Measurements from ENCODE around the gene KCNA10.

Gene KCNA10

DNA sequence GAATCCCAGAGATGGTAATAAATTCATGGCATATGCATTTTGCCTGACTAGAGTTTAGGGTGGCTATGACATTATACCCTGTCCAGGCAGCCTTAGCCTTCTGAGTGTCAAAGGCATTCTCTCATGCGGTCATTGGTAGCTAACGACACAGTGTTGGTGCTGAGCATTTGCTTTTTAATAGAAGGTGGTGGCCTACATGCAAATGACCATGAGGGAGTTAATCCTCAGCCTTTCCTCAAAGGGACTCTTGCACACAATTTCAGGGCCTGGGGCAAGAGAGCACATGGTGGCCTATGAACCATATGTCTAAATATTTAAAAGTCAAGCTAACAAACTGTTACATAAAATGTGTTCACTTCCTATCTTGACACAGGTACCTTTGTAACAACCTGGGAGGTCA is 30.9 kb upstream of the KCNA10 start:
- no peak overlapping the region for H3K4me3 ChIP-seq (ENCODE audit: low read depth in 1 of 2, low read length in 2 of 2)
- no peak overlapping the region for H3K9ac ChIP-seq (ENCODE audit: low read length)
- no peak overlapping the region for H3K27ac ChIP-seq (ENCODE audit: low read depth, low read length)
- no peaks in the 10 kb centered on the region for H3K4me1 ChIP-seq (ENCODE audit: insufficient read depth, low read length)
- peaks cover 0 to 19% of the 10 kb centered on the region in 2 donors for H3K27me3 ChIP-seq (ENCODE audit: control insufficient read depth in 1 of 2, insufficient read depth in 2 of 2, low read length in 2 of 2)
- H3K9me3 ChIP-seq (ENCODE audit: low read length): no peaks in the 10 kb centered on the region
- no peaks in the 10 kb centered on the region for H3K36me3 ChIP-seq (ENCODE audit: insufficient read depth, low read length)

GRCh38 chr1:110548381-110548780 is 29.4 kb upstream of the KCNA10 start:
- Histone ChIP-seq H3K4me1 (ENCODE audit: insufficient read depth, low read length) (no peaks in the 10 kb centered on the region), H3K9ac (ENCODE audit: low read length) (no peak overlapping the region), H3K4me3 (ENCODE audit: low read depth in 1 of 2, low read length in 2 of 2) (no peak overlapping the region), H3K27me3 (ENCODE audit: control insufficient read depth in 1 of 2, insufficient read depth in 2 of 2, low read length in 2 of 2) (peaks cover 0 to 19% of the 10 kb centered on the region in 2 donors), H3K36me3 (ENCODE audit: insufficient read depth, low read length) (no peaks in the 10 kb centered on the region), H3K27ac (ENCODE audit: low read depth, low read length) (no peak overlapping the region), H3K9me3 (ENCODE audit: low read length) (no peaks in the 10 kb centered on the region)

GRCh38 chr1:110547017-110547416 is 28.0 kb upstream of the KCNA10 start:
- H3K4me3 ChIP-seq (ENCODE audit: low read depth in 1 of 2, low read length in 2 of 2): no peak overlapping the region
- peaks cover 0 to 17% of the 10 kb centered on the region in 2 donors for H3K27me3 ChIP-seq (ENCODE audit: control insufficient read depth in 1 of 2, insufficient read depth in 2 of 2, low read length in 2 of 2)
- H3K4me1 ChIP-seq (ENCODE audit: insufficient read depth, low read length): no peaks in the 10 kb centered on the region

DNA sequence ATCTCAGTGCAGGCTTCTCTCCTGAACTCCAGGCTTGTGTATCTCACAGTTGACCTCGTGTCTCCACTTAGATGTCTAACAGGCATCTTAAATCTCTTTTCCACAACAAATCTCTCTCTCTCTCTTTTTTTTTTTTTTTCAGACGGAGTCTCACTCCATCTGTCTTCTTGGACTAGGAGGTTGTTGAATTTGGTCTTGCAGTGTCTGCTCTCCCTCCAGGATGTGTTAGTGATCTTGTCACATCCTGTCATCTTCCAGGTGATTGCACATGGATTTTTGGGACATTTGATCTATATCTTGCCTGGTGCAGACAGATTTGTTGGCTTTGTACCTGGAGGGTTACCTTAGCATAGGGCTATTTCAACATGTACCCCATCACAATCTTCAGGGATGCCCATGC is 26.5 kb upstream of the KCNA10 start:
- H3K27me3 ChIP-seq (ENCODE audit: control insufficient read depth in 1 of 2, insufficient read depth in 2 of 2, low read length in 2 of 2): peaks cover 0 to 2% of the 10 kb centered on the region in 2 donors
- no peaks in the 10 kb centered on the region for H3K4me1 ChIP-seq (ENCODE audit: insufficient read depth, low read length)
- no peak overlapping the region for H3K9ac ChIP-seq (ENCODE audit: low read length)
- no peak overlapping the region for H3K27ac ChIP-seq (ENCODE audit: low read depth, low read length)
- no peaks in the 10 kb centered on the region for H3K36me3 ChIP-seq (ENCODE audit: insufficient read depth, low read length)
- H3K4me3 ChIP-seq (ENCODE audit: low read depth in 1 of 2, low read length in 2 of 2): no peak overlapping the region
- no peaks in the 10 kb centered on the region for H3K9me3 ChIP-seq (ENCODE audit: low read length)

More at GRCh38 chr1:110547017-110547416, 28.0 kb upstream of the KCNA10 start:
- H3K9ac ChIP-seq (ENCODE audit: low read length): no peak overlapping the region
- H3K9me3 ChIP-seq (ENCODE audit: low read length): no peaks in the 10 kb centered on the region
- H3K36me3 ChIP-seq (ENCODE audit: insufficient read depth, low read length): no peaks in the 10 kb centered on the region
- no peak overlapping the region for H3K27ac ChIP-seq (ENCODE audit: low read depth, low read length)

- Histone ChIP-seq H3K27me3 (ENCODE audit: control insufficient read depth in 1 of 2, insufficient read depth in 2 of 2, low read length in 2 of 2) (no peaks in the 10 kb centered on the region), H3K36me3 (ENCODE audit: insufficient read depth, low read length) (no peaks in the 10 kb centered on the region), H3K4me3 (ENCODE audit: low read depth in 1 of 2, low read length in 2 of 2) (no peak overlapping the region), H3K27ac (ENCODE audit: low read depth, low read length) (no peak overlapping the region), H3K9ac (ENCODE audit: low read length) (no peak overlapping the region), H3K4me1 (ENCODE audit: insufficient read depth, low read length) (no peaks in the 10 kb centered on the region), H3K9me3 (ENCODE audit: low read length) (no peaks in the 10 kb centered on the region)
These were observed 25.8 kb upstream of the KCNA10 start for GRCh38 chr1:110544753-110545152.

DNA sequence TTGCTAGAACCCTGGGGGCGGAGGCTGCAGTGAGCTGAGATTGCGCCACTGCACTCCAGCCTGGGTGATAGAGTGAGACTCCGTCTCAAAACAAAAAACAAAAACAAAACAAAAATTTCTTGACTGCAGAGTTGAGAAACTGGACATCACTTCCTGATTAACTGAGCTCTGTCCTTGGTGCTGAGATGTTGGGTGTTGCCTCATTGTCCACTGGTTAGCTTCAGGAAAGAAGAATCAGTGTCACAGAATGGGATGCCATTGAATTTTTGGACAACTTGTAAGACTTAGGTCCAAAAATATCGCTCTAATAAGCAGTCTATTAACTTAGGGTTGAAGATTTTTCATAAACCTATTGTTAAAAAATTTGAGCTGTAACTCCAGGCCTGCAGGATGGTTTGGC is 23.8 kb upstream of the KCNA10 start:
- Histone ChIP-seq H3K4me1 (ENCODE audit: insufficient read depth, low read length) (no peaks in the 10 kb centered on the region), H3K4me3 (ENCODE audit: low read depth in 1 of 2, low read length in 2 of 2) (no peak overlapping the region), H3K27me3 (ENCODE audit: control insufficient read depth in 1 of 2, insufficient read depth in 2 of 2, low read length in 2 of 2) (no peaks in the 10 kb centered on the region), H3K36me3 (ENCODE audit: insufficient read depth, low read length) (no peaks in the 10 kb centered on the region), H3K9ac (ENCODE audit: low read length) (no peak overlapping the region), H3K27ac (ENCODE audit: low read depth, low read length) (no peak overlapping the region), H3K9me3 (ENCODE audit: low read length) (no peaks in the 10 kb centered on the region)

GRCh38 chr1:110541906-110542395 is 23.0 kb upstream of the KCNA10 start:
- H3K4me1 ChIP-seq (ENCODE audit: insufficient read depth, low read length): no peaks in the 10 kb centered on the region
- H3K27ac ChIP-seq (ENCODE audit: low read depth, low read length): no peak overlapping the region
- no peaks in the 10 kb centered on the region for H3K36me3 ChIP-seq (ENCODE audit: insufficient read depth, low read length)
- no peaks in the 10 kb centered on the region for H3K9me3 ChIP-seq (ENCODE audit: low read length)
- no peaks in the 10 kb centered on the region for H3K27me3 ChIP-seq (ENCODE audit: control insufficient read depth in 1 of 2, insufficient read depth in 2 of 2, low read length in 2 of 2)
- H3K4me3 ChIP-seq (ENCODE audit: low read depth in 1 of 2, low read length in 2 of 2): no peak overlapping the region
- no peak overlapping the region for H3K9ac ChIP-seq (ENCODE audit: low read length)

DNA sequence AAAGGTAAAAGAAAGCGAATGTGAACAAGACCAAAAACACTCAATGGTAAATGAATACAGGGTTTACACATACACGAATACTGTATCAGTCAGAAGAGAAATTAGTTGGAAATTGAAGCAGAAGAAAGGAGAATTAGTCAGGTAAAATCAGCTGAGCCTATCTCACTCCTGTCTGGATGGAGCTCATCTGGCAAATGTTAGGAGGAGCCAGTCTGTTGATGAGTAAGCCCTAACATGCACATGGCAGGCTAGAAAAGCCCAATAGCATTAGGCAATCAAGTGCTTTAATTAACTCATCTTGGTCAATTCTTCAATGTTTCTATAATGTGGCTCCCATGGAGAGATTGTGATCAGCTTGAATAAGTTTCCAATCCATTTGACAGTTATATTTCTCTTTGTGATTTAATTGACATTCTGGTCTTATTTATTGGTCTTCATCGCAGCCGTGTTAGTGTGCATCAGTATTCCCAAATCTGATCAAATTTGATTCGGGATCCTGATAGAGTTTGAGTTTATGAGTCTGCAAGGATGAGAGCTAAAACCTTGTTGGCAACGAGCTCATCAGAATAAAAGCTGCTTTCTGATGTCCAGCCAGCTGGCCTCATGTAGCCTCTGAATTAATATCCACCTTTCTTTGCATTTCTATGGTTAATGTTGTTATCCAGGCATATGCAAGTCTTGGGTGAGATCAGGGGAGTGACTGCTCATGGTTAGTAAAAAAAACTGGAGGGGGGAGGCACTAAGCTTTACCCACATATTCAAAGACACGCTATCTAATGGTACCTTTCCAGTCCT is 22.1 kb upstream of the KCNA10 start:
- Histone ChIP-seq H3K9ac (ENCODE audit: low read length) (no peak overlapping the region), H3K4me3 (ENCODE audit: low read depth in 1 of 2, low read length in 2 of 2) (no peak overlapping the region), H3K4me1 (ENCODE audit: insufficient read depth, low read length) (no peaks in the 10 kb centered on the region), H3K27ac (ENCODE audit: low read depth, low read length) (no peak overlapping the region), H3K27me3 (ENCODE audit: control insufficient read depth in 1 of 2, insufficient read depth in 2 of 2, low read length in 2 of 2) (no peaks in the 10 kb centered on the region), H3K36me3 (ENCODE audit: insufficient read depth, low read length) (no peaks in the 10 kb centered on the region), H3K9me3 (ENCODE audit: low read length) (no peaks in the 10 kb centered on the region)

- H3K4me3 ChIP-seq (ENCODE audit: low read depth in 1 of 2, low read length in 2 of 2): no peak overlapping the region
- H3K4me1 ChIP-seq (ENCODE audit: insufficient read depth, low read length): no peaks in the 10 kb centered on the region
- H3K9me3 ChIP-seq (ENCODE audit: low read length): no peaks in the 10 kb centered on the region
- no peak overlapping the region for H3K27ac ChIP-seq (ENCODE audit: low read depth, low read length)
- no peaks in the 10 kb centered on the region for H3K27me3 ChIP-seq (ENCODE audit: control insufficient read depth in 1 of 2, insufficient read depth in 2 of 2, low read length in 2 of 2)
- H3K36me3 ChIP-seq (ENCODE audit: insufficient read depth, low read length): no peaks in the 10 kb centered on the region
- H3K9ac ChIP-seq (ENCODE audit: low read length): no peak overlapping the region
These were observed 19.9 kb upstream of the KCNA10 start for GRCh38 chr1:110538921-110539320.

DNA sequence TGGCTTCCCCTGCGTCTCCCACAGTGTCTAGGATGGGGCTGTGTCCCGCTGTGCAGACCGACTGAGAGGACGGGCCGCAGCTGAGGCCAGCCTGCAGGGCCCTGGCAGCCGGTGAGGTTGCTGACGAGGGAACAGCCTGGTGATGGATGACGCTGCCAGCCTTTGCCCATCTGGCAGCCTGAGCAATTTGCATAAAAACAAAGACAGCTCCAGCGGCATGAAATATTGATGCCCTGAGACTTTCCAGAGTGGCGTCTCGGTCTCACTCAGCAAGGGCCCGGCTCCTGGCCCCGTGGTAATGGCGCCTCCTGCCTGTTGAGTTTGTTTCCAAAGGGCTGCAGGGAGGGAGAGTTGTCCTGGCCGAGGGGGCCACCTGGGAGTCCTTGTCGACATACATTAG is 19.1 kb upstream of the KCNA10 start:
- Histone ChIP-seq H3K9ac (ENCODE audit: low read length) (no peak overlapping the region), H3K27ac (ENCODE audit: low read depth, low read length) (no peak overlapping the region)

GRCh38 chr1:110535985-110536384 is 17.0 kb upstream of the KCNA10 start:
- Histone ChIP-seq H3K9ac (ENCODE audit: low read length) (no peak overlapping the region), H3K4me3 (ENCODE audit: low read depth in 1 of 2, low read length in 2 of 2) (no peak overlapping the region), H3K9me3 (ENCODE audit: low read length) (no peaks in the 10 kb centered on the region), H3K27ac (ENCODE audit: low read depth, low read length) (no peak overlapping the region), H3K27me3 (ENCODE audit: control insufficient read depth in 1 of 2, insufficient read depth in 2 of 2, low read length in 2 of 2) (no peaks in the 10 kb centered on the region), H3K4me1 (ENCODE audit: insufficient read depth, low read length) (no peaks in the 10 kb centered on the region), H3K36me3 (ENCODE audit: insufficient read depth, low read length) (no peaks in the 10 kb centered on the region)

More for the DNA sequence above, 19.1 kb upstream of the KCNA10 start:
- H3K27me3 ChIP-seq (ENCODE audit: control insufficient read depth in 1 of 2, insufficient read depth in 2 of 2, low read length in 2 of 2): no peaks in the 10 kb centered on the region
- no peaks in the 10 kb centered on the region for H3K4me1 ChIP-seq (ENCODE audit: insufficient read depth, low read length)
- no peaks in the 10 kb centered on the region for H3K9me3 ChIP-seq (ENCODE audit: low read length)
- no peaks in the 10 kb centered on the region for H3K36me3 ChIP-seq (ENCODE audit: insufficient read depth, low read length)
- H3K4me3 ChIP-seq (ENCODE audit: low read depth in 1 of 2, low read length in 2 of 2): no peak overlapping the region

- Histone ChIP-seq H3K4me3 (ENCODE audit: low read depth in 1 of 2, low read length in 2 of 2) (no peak overlapping the region), H3K27me3 (ENCODE audit: control insufficient read depth in 1 of 2, insufficient read depth in 2 of 2, low read length in 2 of 2) (peaks cover 0 to 9% of the 10 kb centered on the region in 2 donors), H3K9me3 (ENCODE audit: low read length) (no peaks in the 10 kb centered on the region), H3K9ac (ENCODE audit: low read length) (no peak overlapping the region), H3K27ac (ENCODE audit: low read depth, low read length) (no peak overlapping the region), H3K36me3 (ENCODE audit: insufficient read depth, low read length) (no peaks in the 10 kb centered on the region), H3K4me1 (ENCODE audit: insufficient read depth, low read length) (no peaks in the 10 kb centered on the region)
These were observed 14.3 kb upstream of the KCNA10 start for GRCh38 chr1:110533230-110533629.
